Left lung (tissue), 10 donors: ENCODE data around the gene SLC12A8. TPM values are rescaled to one million over a fixed set of nuclear protein-coding genes. Genes with fewer than 3 reads are reported as not detected.

Experiments
- ATAC-seq: fragments of 200-7000 bp; cut with Tn5 transposase; one replicate; pipeline ENCODE4 v1.9.1; 2020; ENCODE audit warnings: moderate library complexity
- DNase-seq, 4 donors: peaks; one replicate each; pipeline ENCODE4 v3.0.0-alpha.2; 2013 to 2020
- H3K27ac ChIP-seq, 2 donors: fragments of 200-600 bp; sonication (generic) in 1 of 2; one replicate each; pipeline versions ENCODE4 v1.5.0 to v1.8.0; 2020 to 2021
- H3K27me3 ChIP-seq, 2 donors: fragments of 200-600 bp; sonication (generic) in 1 of 2; one replicate each; pipeline versions ENCODE4 v1.5.0 to v1.8.0; 2020 to 2021
- H3K36me3 ChIP-seq, 2 donors: fragments of 200-600 bp; sonication (generic) in 1 of 2; one replicate each; pipeline versions ENCODE4 v1.5.0 to v1.8.0; 2020 to 2021
- H3K4me1 ChIP-seq, 2 donors: fragments of 200-600 bp; one replicate each; pipeline ENCODE4 v1.8.0; 2021
- H3K4me3 ChIP-seq, 2 donors: fragments of 200-600 bp; sonication (generic) in 1 of 2; one replicate each; pipeline versions ENCODE4 v1.5.0 to v1.8.0; 2020 to 2021; ENCODE audit warnings: mild to moderate bottlenecking in 1 of 2
- H3K9me3 ChIP-seq, 2 donors: fragments of 200-600 bp; sonication (generic) in 1 of 2; one replicate each; pipeline versions ENCODE4 v1.5.0 to v1.8.0; 2020 to 2021
- intact Hi-C, 2 donors: fragments of 100-400 bp; cut with DNase I; formaldehyde crosslinking; loops; one replicate each; pipeline versions ENCODE4 v1.11.2 to v1.14.2; 2022
- polyA plus RNA-seq, 6 donors: library from polyadenylated mRNA; unstranded; fragments of 120-200 nt; gene quantifications; one replicate each; pipeline ENCODE4 v1.2.1, GENCODE V29; 2013; ENCODE audit not compliant: insufficient read length in 6 of 6
- total RNA-seq, 2 donors: library from RNA; stranded (reverse); fragmentation: NEBNext Ultra II Directional; extraction: Animal tissue kit (Norgen Biotek cat#: 25700); gene quantifications; one replicate each; pipeline ENCODE4 v1.2.1, GENCODE V29; 2021
- TF ChIP-seq, protein P1 (sequence below), 2 donors: fragments of 200-600 bp; sonication (generic) in 1 of 2; IDR thresholded peaks; one replicate each; pipeline versions ENCODE4 v1.5.0 to v1.8.0; 2021; ENCODE audit warnings: antibody characterized with exemption in 2 of 2
- donor health status: DM: no; HTN: yes; CAD: no.
- donor health status: DM: no; HTN: no; CAD: no.

The SLC12A8 gene
- total and polyA plus RNA-seq, 8 donors, result 1.1 to 17.1 (median 1.6) TPM

DNA sequence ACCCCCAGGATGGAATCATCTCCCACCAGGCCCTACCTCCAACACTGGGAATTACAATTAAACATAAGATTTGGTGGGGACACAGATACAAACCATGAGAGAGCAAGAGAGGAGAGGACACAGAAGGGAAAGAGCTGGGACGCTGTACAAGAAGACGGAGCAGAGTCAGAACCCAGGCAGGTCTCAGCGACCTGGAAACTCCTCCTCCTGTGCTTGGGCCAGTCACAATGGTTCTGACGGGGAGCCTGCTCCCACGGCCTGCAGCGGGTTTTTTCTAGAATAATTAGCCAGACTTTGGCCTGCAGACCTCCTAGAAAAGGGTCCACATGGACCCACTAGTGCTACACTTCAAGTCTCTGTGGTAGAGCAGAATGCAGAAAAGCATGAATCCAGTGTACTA is 5.6 kb downstream of the SLC12A8 start:
- H3K27ac ChIP-seq, result no peak overlapping the region
- DNase-seq (no peak), ATAC-seq (no peak)
- TF ChIP-seq, protein P1, sequence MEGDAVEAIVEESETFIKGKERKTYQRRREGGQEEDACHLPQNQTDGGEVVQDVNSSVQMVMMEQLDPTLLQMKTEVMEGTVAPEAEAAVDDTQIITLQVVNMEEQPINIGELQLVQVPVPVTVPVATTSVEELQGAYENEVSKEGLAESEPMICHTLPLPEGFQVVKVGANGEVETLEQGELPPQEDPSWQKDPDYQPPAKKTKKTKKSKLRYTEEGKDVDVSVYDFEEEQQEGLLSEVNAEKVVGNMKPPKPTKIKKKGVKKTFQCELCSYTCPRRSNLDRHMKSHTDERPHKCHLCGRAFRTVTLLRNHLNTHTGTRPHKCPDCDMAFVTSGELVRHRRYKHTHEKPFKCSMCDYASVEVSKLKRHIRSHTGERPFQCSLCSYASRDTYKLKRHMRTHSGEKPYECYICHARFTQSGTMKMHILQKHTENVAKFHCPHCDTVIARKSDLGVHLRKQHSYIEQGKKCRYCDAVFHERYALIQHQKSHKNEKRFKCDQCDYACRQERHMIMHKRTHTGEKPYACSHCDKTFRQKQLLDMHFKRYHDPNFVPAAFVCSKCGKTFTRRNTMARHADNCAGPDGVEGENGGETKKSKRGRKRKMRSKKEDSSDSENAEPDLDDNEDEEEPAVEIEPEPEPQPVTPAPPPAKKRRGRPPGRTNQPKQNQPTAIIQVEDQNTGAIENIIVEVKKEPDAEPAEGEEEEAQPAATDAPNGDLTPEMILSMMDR (IDR thresholded peaks at IDR 0.05), result no peak
- H3K4me1 ChIP-seq, result peaks cover 0 to 1% of the 10 kb centered on the region in 2 donors
- peaks cover under 1 to 20% of the 10 kb centered on the region in 2 donors for H3K27me3 ChIP-seq
- no peaks in the 10 kb centered on the region for H3K9me3 ChIP-seq
- H3K4me3 ChIP-seq, result no peak overlapping the region
- no peaks in the 10 kb centered on the region for H3K36me3 ChIP-seq
- intact Hi-C loops, result no loop called here

DNA sequence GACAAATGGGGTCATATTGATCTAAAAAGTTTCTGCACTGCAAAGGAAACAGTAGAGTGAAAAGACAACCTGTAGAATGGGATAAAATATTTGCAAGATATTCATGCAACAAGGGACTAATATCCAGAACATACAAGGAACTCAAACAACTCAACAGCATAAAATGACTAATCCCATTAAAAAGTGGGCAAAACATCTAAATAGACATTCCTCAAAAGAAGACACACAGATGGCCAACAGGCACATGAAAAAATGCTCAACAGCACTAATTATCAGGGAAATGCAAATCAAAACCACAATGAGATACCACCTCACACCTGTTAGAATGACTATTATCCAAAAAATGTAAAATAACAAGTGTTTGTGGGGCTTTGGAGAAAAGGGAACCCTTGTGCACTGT is 8.8 kb downstream of the SLC12A8 start:
- no peaks in the 10 kb centered on the region for H3K36me3 ChIP-seq
- H3K27ac ChIP-seq, result no peak overlapping the region
- TF ChIP-seq, protein P1 (IDR thresholded peaks at IDR 0.05), result no peak
- intact Hi-C loops, result no loop called here
- no peaks in the 10 kb centered on the region for H3K27me3 ChIP-seq
- H3K4me1 ChIP-seq, result no peaks in the 10 kb centered on the region
- H3K4me3 ChIP-seq, result no peak overlapping the region
- DNase-seq (no peak), ATAC-seq (no peak)
- no peaks in the 10 kb centered on the region for H3K9me3 ChIP-seq

DNA sequence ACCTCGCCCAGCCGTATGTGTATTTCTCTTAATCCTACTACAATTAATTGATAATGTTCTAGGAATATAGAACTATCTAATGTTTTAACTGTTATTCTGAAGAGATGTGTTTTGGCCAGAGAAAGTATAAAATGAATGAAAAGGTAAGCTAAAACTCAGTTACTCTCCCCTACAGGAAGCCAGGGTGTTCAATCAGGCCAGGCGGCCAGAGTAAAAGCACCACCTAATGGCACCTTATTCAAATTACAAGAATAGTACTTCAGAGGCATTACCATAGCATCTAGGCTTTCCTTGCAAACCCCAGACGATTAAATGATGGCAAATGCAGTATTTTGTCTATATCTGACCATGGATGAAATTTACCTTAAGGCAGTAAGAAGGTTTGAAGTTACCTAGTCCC is 10.4 kb downstream of the SLC12A8 start:
- DNase-seq (no peak), ATAC-seq (peak; percentile 55)
- no peak overlapping the region for H3K4me3 ChIP-seq
- no peaks in the 10 kb centered on the region for H3K27me3 ChIP-seq
- no peaks in the 10 kb centered on the region for H3K9me3 ChIP-seq
- no peak overlapping the region for H3K27ac ChIP-seq
- intact Hi-C loops, result no loop called here
- H3K4me1 ChIP-seq, result no peaks in the 10 kb centered on the region
- no peaks in the 10 kb centered on the region for H3K36me3 ChIP-seq
- TF ChIP-seq, protein P1 (IDR thresholded peaks at IDR 0.05), result peak in 1 of 2 donors; percentile 14

DNA sequence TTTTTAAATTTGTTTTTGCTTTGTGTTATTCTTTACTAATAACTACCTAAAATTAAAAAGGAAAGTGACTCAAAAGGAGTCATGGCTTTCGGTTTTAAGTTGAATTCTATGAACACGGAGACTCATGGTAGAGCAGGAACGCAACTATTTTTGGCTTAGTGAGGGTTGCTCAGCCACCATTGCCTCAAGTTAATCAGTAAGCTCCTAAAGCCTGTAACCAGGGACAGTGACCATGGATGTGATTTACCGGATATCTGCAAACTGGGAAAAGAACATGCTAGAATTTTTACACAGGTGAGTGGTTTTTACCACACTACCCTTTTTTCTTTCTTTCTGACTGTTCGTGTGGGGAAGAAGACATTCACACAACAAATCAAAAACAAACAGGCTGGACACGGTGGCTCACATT is 11.8 kb downstream of the SLC12A8 start:
- TF ChIP-seq, protein P1 (IDR thresholded peaks at IDR 0.05), result no peak
- no peaks in the 10 kb centered on the region for H3K36me3 ChIP-seq
- no peak overlapping the region for H3K4me3 ChIP-seq
- no peak overlapping the region for H3K27ac ChIP-seq
- intact Hi-C loops, result no loop called here
- H3K4me1 ChIP-seq, result no peaks in the 10 kb centered on the region
- ATAC-seq (no peak), DNase-seq (no peak)
- no peaks in the 10 kb centered on the region for H3K9me3 ChIP-seq
- no peaks in the 10 kb centered on the region for H3K27me3 ChIP-seq

DNA sequence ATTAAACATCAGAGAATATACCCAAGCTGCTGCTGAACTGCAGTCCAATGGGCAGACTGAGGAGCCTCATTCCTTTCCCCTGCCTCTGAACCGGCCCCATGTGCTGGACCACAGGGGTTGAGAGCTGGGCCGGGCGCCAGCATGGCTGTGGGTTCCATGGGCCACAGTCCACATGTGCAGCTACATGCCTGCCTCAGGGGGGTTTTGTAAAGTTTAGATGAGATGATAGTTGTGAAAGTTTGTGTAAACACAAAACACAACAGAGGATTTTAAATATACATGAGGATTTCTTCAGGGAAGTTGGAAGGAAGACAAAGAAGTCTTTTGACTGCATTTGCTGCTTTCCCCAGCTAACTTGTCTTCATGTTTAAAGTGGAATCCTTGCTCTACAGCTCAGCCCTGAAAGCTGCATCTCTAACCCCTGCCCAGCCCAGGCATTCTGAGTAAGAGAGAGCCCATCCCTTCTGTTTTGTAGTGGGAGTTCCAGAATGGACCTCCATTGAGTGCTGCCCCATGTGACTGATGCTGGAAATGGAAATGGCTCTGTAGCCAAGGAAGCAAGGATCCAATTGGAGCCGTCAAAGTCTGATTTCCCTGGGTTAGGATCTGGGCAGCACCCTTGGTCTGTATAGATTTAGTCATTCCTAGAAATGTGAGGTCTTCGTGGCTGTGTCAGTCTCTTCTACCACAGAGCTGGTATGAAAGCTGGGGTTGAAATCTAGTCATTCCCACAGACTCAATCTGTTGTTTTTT is 17.5 kb downstream of the SLC12A8 start:
- ATAC-seq, result peak; percentile 63

More for the DNA sequence above, 17.5 kb downstream of the SLC12A8 start:
- Histone ChIP-seq H3K4me1 (no peaks in the 10 kb centered on the region), H3K9me3 (no peaks in the 10 kb centered on the region), H3K27ac (no peak overlapping the region), H3K36me3 (no peaks in the 10 kb centered on the region), H3K27me3 (no peaks in the 10 kb centered on the region), H3K4me3 (no peak overlapping the region)
- DNase-seq, result peak in 2 of 4 donors; percentile 57 to 66
- intact Hi-C loops, result no loop called here
- TF ChIP-seq, protein P1 (IDR thresholded peaks at IDR 0.05), result no peak
